Measurements from ENCODE around the gene PIGX.

PIGX gene

DNA sequence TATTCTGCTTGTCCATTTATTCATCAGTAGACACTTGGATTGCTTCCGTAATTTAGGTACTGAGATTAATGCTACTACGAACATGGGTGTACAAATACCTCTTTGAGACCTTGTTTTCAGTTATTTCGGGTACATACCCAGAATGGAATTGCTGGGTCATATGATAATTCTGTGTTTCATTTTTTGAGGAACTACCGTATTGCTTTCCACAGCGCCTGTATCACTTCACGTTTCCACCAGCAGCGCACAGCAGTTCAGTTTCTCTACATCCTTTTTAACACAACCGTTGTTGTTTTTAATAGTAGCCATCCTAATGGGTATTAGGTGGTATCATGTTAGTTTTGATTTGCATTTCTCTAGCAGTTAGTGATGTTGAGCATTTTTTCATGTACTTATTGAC lies 36.9 kb downstream of the PIGX start:
- peaks cover 49% of the 10 kb centered on the region for H3K79me2 ChIP-seq

DNA sequence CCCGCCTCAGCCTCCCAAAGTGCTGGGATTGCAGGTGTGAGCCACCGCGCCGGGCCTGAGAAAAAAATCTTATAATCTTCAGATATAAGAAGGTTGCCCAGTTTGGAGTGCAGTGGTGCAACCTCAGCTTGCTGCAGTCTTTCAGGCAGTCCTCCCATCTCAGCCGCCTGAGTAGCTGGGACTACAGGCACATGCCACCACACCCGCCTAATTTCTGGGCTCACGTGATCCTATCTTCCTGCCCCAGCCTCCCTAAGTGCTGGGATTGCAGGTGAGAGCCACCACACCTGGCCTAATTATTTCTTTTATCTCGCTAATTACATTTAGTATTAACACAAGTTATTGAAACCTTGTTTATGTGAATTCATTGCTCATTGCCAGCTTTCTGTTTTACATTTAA lies 41.0 kb downstream of the PIGX start:
- Histone ChIP-seq H3K27me3 (ENCODE audit: control insufficient read depth, insufficient read depth, low read length) (no peaks in the 10 kb centered on the region), H3K9me3 (ENCODE audit: control insufficient read depth, low read length) (no peaks in the 10 kb centered on the region), H3K79me2 (peaks cover 62% of the 10 kb centered on the region), H3K4me3 (ENCODE audit: low read depth, low read length) (no peak overlapping the region), H3K27ac (no peak overlapping the region), H2AFZ (no peak overlapping the region), H3K9ac (no peak overlapping the region), H3K36me3 (ENCODE audit: control insufficient read depth, insufficient read depth, low read length) (no peaks in the 10 kb centered on the region), H3K4me2 (ENCODE audit: low read length) (no peak overlapping the region), H3K4me1 (peaks cover 14% of the 10 kb centered on the region)
- TF ChIP-seq, protein P1, sequence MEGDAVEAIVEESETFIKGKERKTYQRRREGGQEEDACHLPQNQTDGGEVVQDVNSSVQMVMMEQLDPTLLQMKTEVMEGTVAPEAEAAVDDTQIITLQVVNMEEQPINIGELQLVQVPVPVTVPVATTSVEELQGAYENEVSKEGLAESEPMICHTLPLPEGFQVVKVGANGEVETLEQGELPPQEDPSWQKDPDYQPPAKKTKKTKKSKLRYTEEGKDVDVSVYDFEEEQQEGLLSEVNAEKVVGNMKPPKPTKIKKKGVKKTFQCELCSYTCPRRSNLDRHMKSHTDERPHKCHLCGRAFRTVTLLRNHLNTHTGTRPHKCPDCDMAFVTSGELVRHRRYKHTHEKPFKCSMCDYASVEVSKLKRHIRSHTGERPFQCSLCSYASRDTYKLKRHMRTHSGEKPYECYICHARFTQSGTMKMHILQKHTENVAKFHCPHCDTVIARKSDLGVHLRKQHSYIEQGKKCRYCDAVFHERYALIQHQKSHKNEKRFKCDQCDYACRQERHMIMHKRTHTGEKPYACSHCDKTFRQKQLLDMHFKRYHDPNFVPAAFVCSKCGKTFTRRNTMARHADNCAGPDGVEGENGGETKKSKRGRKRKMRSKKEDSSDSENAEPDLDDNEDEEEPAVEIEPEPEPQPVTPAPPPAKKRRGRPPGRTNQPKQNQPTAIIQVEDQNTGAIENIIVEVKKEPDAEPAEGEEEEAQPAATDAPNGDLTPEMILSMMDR (IDR thresholded peaks at IDR 0.05) = no peak

More for the DNA sequence above, 36.9 kb downstream of the PIGX start:
- Histone ChIP-seq H3K9me3 (ENCODE audit: control insufficient read depth, low read length) (no peaks in the 10 kb centered on the region), H3K36me3 (ENCODE audit: control insufficient read depth, insufficient read depth, low read length) (no peaks in the 10 kb centered on the region), H3K4me3 (ENCODE audit: low read depth, low read length) (no peak overlapping the region), H3K9ac (no peak overlapping the region), H3K4me1 (no peaks in the 10 kb centered on the region), H3K27ac (no peak overlapping the region), H2AFZ (no peak overlapping the region), H3K4me2 (ENCODE audit: low read length) (no peak overlapping the region), H3K27me3 (ENCODE audit: control insufficient read depth, insufficient read depth, low read length) (no peaks in the 10 kb centered on the region)
- TF ChIP-seq, protein P1 (IDR thresholded peaks at IDR 0.05) = no peak

DNA sequence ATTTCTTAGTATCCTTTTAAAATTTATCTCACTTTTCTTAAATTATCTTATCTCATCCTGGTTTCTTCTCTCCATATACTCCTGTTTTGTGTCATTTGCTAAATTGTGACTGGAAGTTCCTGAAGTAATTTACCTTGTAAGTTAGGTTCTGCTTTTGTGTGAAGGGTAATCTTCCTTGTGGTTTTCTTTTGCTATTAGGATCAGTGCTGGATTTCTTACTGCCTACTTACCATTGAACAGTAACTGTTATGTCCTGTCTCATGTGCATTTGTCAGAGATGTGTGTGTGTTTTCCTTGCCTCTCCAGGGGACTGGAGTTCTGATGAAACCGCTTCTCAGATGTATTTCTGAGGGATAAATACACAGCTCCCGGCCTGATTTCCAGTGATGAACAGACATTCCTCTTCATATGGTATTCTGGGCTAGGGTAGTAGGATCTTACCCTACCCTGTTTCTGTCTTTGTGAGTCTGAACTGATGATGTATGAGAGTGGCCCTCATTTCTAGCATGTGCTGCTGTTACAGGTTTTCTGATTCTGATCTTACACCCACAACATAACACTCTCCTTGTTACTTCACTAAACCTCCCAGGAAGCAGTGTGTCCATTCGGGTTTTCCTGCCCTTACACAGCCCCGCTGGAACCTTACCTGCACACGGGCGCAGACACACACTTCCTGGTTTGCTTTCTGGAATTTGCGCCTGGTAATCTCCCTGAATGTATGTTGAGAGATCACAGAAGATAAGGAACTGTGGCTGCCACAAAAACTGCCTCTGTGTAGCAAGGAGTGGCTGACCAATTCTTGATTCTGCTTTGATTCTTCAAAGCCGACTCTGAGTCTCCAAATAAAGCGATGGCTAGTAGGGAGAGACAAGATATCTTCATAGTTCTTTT lies 42.2 kb downstream of the PIGX start:
- Histone ChIP-seq H3K4me1 (peaks cover 15% of the 10 kb centered on the region), H3K9me3 (ENCODE audit: control insufficient read depth, low read length) (no peaks in the 10 kb centered on the region), H3K36me3 (ENCODE audit: control insufficient read depth, insufficient read depth, low read length) (no peaks in the 10 kb centered on the region), H3K9ac (no peak overlapping the region), H3K4me3 (ENCODE audit: low read depth, low read length) (no peak overlapping the region), H3K79me2 (peaks cover 56% of the 10 kb centered on the region), H2AFZ (no peak overlapping the region), H3K27ac (peak overlapping the region; percentile 29), H3K27me3 (ENCODE audit: control insufficient read depth, insufficient read depth, low read length) (no peaks in the 10 kb centered on the region), H3K4me2 (ENCODE audit: low read length) (peak overlapping the region; percentile 5)
- TF ChIP-seq, protein P1 (IDR thresholded peaks at IDR 0.05) = no peak

DNA sequence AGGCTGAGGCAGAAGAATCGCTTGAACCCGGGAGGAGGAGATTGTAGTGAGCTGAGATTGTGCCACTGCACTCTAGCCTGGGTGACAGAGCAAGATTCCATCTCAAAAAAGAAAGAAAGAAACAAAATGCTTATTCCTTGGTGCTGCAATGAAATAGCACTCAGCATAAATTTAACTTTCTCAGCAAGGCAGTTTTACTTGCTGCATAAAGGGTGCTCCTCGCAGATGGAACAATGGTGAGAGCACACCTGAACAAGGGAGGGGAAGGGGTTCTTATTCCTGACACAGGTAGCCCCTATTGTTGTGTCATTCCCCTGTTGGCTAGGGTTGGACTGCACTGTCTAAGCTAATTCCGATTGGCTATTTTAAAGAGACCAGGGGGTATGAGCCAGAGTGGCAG lies 44.6 kb downstream of the PIGX start:
- TF ChIP-seq, protein P1 (IDR thresholded peaks at IDR 0.05) = no peak
- H3K27me3 ChIP-seq (ENCODE audit: control insufficient read depth, insufficient read depth, low read length) = no peaks in the 10 kb centered on the region
- H3K79me2 ChIP-seq = peaks cover 61% of the 10 kb centered on the region
- H2AFZ ChIP-seq = no peak overlapping the region
- H3K9me3 ChIP-seq (ENCODE audit: control insufficient read depth, low read length) = no peaks in the 10 kb centered on the region
- no peak overlapping the region for H3K4me2 ChIP-seq (ENCODE audit: low read length)
- no peak overlapping the region for H3K9ac ChIP-seq
- no peaks in the 10 kb centered on the region for H3K36me3 ChIP-seq (ENCODE audit: control insufficient read depth, insufficient read depth, low read length)
- H3K4me1 ChIP-seq = peaks cover 15% of the 10 kb centered on the region
- H3K27ac ChIP-seq = no peak overlapping the region
- no peak overlapping the region for H3K4me3 ChIP-seq (ENCODE audit: low read depth, low read length)
